GM12878 (cell line): ENCODE results near the gene WASHC1. TPM values are rescaled to one million over a fixed set of nuclear protein-coding genes. Genes with fewer than 3 reads are reported as not detected.

Experiments
- polyA plus RNA-seq, 11 experiments: library from polyadenylated mRNA; depleted of rRNA in 4 of 11; unstranded in 6 of 11; stranded (reverse) in 5 of 11; fragments of >200 nt; fragmentation: Nextera tagmentation in 4 of 11; fragmentation: Illumina TruSeq in 1 of 11; extraction: Ambion mirVana in 4 of 11; extraction: Trizol in 1 of 11; gene quantifications; 1 replicate in 1 of 11; 2 replicates in 10 of 11; pipeline versions ENCODE4 v1.2.1 to v1.2.3, GENCODE V29; 2011 to 2016; ENCODE audit warnings: inconsistent platforms in 2 of 11, missing spikeins in 2 of 11, low read depth in 1 of 11
- total RNA-seq, 4 experiments: library from RNA; depleted of rRNA in 3 of 4; stranded (reverse); fragments of >200 nt in 3 of 4; fragmentation: Illumina TruSeq in 1 of 4; extraction: Trizol in 1 of 4; gene quantifications; 2 replicates each; pipeline versions ENCODE4 v1.2.1 to v1.2.3, GENCODE V29; 2013 to 2021

WASHC1 gene
- total and polyA plus RNA-seq, 10 of the 15 experiments (the other 5 are each of a cell fraction or from before 2014, with no cell fraction given) = 0.19 to 15.5 (median 6.4) TPM

Other genes with a start within 250 kb of the WASHC1 start
- 0.34 and 0.54 TPM in 2 replicates for gene FOXD4, start 89.0 kb upstream of the WASHC1 start, total RNA-seq (2014; rRNA removed)
- gene FOXD4, start 89.0 kb upstream of the WASHC1 start, total RNA-seq (2014; rRNA removed; fragmentation: Illumina TruSeq; extraction: Trizol) = 0.09 and 0.14 TPM in 2 replicates
- 0.24 TPM in 1 of 2 replicates, not detected in the other for gene FOXD4, start 89.0 kb upstream of the WASHC1 start, total RNA-seq (2021)
- 0.22 and 0.26 TPM in 2 replicates for gene FOXD4, start 89.0 kb upstream of the WASHC1 start, polyA plus RNA-seq (2011; rRNA removed)
- 0.13 TPM in 1 of 2 replicates, not detected in the other for gene FOXD4, start 89.0 kb upstream of the WASHC1 start, polyA plus RNA-seq (2014; fragmentation: Illumina TruSeq; extraction: Trizol)
- not detected for gene FOXD4, start 89.0 kb upstream of the WASHC1 start, polyA plus RNA-seq (2014; fragmentation: Nextera tagmentation; extraction: Ambion mirVana)
- 0.10 and 0.26 TPM in 2 replicates for gene FOXD4, start 89.0 kb upstream of the WASHC1 start, polyA plus RNA-seq (2014; rRNA removed)
- under 1 TPM in 1 of 2 experiments, not detected in 1; 0.13 TPM for gene FOXD4, start 89.0 kb upstream of the WASHC1 start, polyA plus RNA-seq (2016; fragmentation: Nextera tagmentation; extraction: Ambion mirVana)
- gene ZNG1A, start 149.6 kb upstream of the WASHC1 start, total RNA-seq (2014; rRNA removed) = 48.0 and 50.5 TPM in 2 replicates
- gene ZNG1A, start 149.6 kb upstream of the WASHC1 start, total RNA-seq (2014; rRNA removed; fragmentation: Illumina TruSeq; extraction: Trizol) = 104 and 108 TPM in 2 replicates
- gene ZNG1A, start 149.6 kb upstream of the WASHC1 start, total RNA-seq (2021) = 52.2 and 55.5 TPM in 2 replicates
- 51.3 and 69.0 TPM in 2 replicates for gene ZNG1A, start 149.6 kb upstream of the WASHC1 start, polyA plus RNA-seq (2011; rRNA removed)
- 84.8 and 110 TPM in 2 replicates for gene ZNG1A, start 149.6 kb upstream of the WASHC1 start, polyA plus RNA-seq (2014; fragmentation: Illumina TruSeq; extraction: Trizol)
- gene ZNG1A, start 149.6 kb upstream of the WASHC1 start, polyA plus RNA-seq (2014; fragmentation: Nextera tagmentation; extraction: Ambion mirVana) = 100 to 1,000 TPM; 154 to 179 TPM
- gene ZNG1A, start 149.6 kb upstream of the WASHC1 start, polyA plus RNA-seq (2014; rRNA removed) = 50.7 and 61.5 TPM in 2 replicates
- 100 to 1,000 TPM; 134 to 136 TPM for gene ZNG1A, start 149.6 kb upstream of the WASHC1 start, polyA plus RNA-seq (2016; fragmentation: Nextera tagmentation; extraction: Ambion mirVana)
- gene DOCK8, start 185.4 kb upstream of the WASHC1 start, total RNA-seq (2014; rRNA removed) = 44.9 and 48.3 TPM in 2 replicates
- 49.5 and 55.2 TPM in 2 replicates for gene DOCK8, start 185.4 kb upstream of the WASHC1 start, total RNA-seq (2014; rRNA removed; fragmentation: Illumina TruSeq; extraction: Trizol)
- gene DOCK8, start 185.4 kb upstream of the WASHC1 start, total RNA-seq (2021) = 90.6 and 100 TPM in 2 replicates
- gene DOCK8, start 185.4 kb upstream of the WASHC1 start, polyA plus RNA-seq (2011; rRNA removed) = 34.4 and 43.4 TPM in 2 replicates
- gene DOCK8, start 185.4 kb upstream of the WASHC1 start, polyA plus RNA-seq (2014; fragmentation: Illumina TruSeq; extraction: Trizol) = 53.5 and 62.9 TPM in 2 replicates
- 10 to 100 TPM; 35.4 to 35.6 TPM for gene DOCK8, start 185.4 kb upstream of the WASHC1 start, polyA plus RNA-seq (2014; fragmentation: Nextera tagmentation; extraction: Ambion mirVana)
- gene DOCK8, start 185.4 kb upstream of the WASHC1 start, polyA plus RNA-seq (2014; rRNA removed) = 40.9 and 43.5 TPM in 2 replicates
- 10 to 100 TPM; 43.9 to 45.6 TPM for gene DOCK8, start 185.4 kb upstream of the WASHC1 start, polyA plus RNA-seq (2016; fragmentation: Nextera tagmentation; extraction: Ambion mirVana)